ENCODE measurements around the gene PACC1.

Gene PACC1

DNA sequence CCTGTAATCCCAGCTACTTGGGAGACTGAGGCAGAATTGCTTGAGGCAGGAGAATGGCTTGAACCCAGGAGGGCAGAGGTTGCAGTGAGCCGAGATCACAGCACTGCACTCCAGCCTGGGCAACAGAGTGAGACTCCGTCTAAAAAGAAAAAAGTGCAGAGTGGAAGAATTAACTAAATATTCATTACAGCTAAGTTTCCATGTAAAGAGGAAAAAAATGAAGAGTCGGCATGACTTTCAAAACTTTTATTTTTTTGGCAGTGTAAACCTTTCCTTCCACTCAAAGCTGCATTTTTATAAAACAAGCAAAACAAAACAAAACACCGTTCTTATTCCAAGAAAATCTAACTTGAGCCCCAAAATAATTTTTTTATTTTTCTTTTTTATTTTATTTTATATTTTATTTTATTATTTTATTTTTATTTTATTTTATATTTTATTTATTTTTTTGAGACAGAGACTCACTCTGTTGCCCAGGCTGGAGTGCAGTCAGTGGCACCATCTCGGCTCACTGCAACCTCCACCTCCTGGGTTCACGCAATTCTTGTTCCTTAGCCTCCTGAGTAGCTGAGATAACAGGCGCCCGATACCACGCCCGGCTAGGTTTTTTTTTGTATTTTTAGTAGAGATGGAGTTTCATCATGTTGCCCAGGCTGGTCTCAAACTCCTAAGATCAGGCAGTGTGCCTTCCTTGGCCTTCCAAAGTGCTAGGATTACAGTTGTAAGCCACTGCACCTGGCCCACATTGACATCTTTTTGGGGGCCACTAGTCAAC is 62.9 kb downstream of the PACC1 start:
- no peak for DNase-seq
- in situ Hi-C loops (cut with HindIII; ENCODE audit: low pct_ligation_motif_present, low sequenced_read_pairs), result no loop called here
- TF ChIP-seq, protein P1, sequence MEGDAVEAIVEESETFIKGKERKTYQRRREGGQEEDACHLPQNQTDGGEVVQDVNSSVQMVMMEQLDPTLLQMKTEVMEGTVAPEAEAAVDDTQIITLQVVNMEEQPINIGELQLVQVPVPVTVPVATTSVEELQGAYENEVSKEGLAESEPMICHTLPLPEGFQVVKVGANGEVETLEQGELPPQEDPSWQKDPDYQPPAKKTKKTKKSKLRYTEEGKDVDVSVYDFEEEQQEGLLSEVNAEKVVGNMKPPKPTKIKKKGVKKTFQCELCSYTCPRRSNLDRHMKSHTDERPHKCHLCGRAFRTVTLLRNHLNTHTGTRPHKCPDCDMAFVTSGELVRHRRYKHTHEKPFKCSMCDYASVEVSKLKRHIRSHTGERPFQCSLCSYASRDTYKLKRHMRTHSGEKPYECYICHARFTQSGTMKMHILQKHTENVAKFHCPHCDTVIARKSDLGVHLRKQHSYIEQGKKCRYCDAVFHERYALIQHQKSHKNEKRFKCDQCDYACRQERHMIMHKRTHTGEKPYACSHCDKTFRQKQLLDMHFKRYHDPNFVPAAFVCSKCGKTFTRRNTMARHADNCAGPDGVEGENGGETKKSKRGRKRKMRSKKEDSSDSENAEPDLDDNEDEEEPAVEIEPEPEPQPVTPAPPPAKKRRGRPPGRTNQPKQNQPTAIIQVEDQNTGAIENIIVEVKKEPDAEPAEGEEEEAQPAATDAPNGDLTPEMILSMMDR (IDR thresholded peaks at IDR 0.05; ENCODE audit: low read depth, low read length, missing control alignments), result no peak
- Histone ChIP-seq H3K4me3 (ENCODE audit: low read depth, low read length) (no peak overlapping the region), H3K36me3 (replicated peaks) (peaks cover 6% of the 10 kb centered on the region), H3K27me3 (replicated peaks) (no peaks in the 10 kb centered on the region), H3K27ac (no peak overlapping the region)

DNA sequence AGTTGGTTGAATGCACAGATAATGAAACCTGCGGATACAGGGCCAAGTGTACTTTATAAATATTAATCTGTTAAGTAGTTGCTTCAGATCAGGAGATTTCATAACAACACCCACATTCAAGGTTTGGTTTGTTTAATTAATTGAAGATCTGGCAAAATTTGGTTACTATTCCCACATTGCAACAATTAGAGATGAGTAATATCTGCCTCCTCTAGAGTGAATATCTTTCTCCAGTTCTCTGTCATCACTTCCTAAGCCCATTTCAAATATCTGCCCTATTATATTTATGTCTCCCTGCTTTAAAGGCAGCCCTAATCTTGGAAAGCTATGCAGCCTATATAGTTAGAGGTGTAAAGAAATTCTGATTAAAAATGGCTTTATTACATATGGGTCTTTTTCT is 68.1 kb downstream of the PACC1 start:
- Histone ChIP-seq H3K36me3 (replicated peaks) (no peaks in the 10 kb centered on the region), H3K27me3 (replicated peaks) (no peaks in the 10 kb centered on the region), H3K4me3 (ENCODE audit: low read depth, low read length) (no peak overlapping the region), H3K27ac (no peak overlapping the region)
- TF ChIP-seq, protein P1 (IDR thresholded peaks at IDR 0.05; ENCODE audit: low read depth, low read length, missing control alignments), result no peak
- in situ Hi-C loops (cut with HindIII; ENCODE audit: low pct_ligation_motif_present, low sequenced_read_pairs), result no loop called here
- no peak for DNase-seq

DNA sequence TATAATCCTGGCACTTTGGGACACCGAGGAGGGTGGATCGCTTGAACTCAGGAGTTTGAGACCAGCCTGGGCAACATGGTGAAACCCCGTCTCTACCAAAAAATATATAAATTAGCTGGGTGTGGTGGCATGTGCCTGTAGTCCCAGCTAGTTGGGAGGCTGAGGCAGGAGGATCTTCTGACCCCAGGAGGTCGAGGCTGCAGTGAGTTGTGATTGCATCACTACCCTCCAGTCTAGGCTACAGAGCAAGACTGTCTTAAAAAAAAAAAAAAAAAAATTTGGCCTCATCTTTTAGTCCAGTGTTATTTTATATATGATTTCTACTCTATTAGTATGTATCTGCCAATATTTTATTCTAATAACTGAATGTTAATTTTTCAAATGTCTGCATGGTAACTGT is 69.8 kb downstream of the PACC1 start:
- H3K36me3 ChIP-seq (replicated peaks), result no peaks in the 10 kb centered on the region
- in situ Hi-C loops (cut with HindIII; ENCODE audit: low pct_ligation_motif_present, low sequenced_read_pairs), result no loop called here

DNA sequence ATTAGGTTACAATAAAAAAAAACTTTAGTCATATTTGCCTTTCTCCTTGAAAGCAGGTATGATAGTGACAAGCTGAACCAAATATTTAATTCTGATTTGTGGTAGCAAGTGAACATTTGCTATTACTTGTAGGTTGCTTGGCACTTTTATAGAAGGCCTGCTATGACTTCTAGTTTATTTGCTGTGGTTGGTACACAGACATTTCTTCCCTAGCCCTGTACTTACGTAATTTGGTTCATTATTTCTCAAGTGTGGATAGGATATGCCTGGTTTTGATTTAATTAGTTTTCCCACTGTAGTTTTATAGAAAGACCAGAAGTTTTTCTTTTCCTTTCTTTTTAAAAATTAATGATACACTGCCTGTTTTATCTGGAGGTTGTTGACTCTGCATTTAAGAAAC is 73.6 kb downstream of the PACC1 start:
- Histone ChIP-seq H3K36me3 (replicated peaks) (no peaks in the 10 kb centered on the region), H3K4me3 (ENCODE audit: low read depth, low read length) (no peak overlapping the region), H3K27me3 (replicated peaks) (no peaks in the 10 kb centered on the region), H3K27ac (no peak overlapping the region)
- no peak for DNase-seq
- TF ChIP-seq, protein P1 (IDR thresholded peaks at IDR 0.05; ENCODE audit: low read depth, low read length, missing control alignments), result no peak
- in situ Hi-C loops (cut with HindIII; ENCODE audit: low pct_ligation_motif_present, low sequenced_read_pairs), result no loop called here

More for the DNA sequence above, 69.8 kb downstream of the PACC1 start:
- Histone ChIP-seq H3K4me3 (ENCODE audit: low read depth, low read length) (no peak overlapping the region), H3K27ac (no peak overlapping the region), H3K27me3 (replicated peaks) (no peaks in the 10 kb centered on the region)
- DNase-seq, result no peak
- TF ChIP-seq, protein P1 (IDR thresholded peaks at IDR 0.05; ENCODE audit: low read depth, low read length, missing control alignments), result no peak

DNA sequence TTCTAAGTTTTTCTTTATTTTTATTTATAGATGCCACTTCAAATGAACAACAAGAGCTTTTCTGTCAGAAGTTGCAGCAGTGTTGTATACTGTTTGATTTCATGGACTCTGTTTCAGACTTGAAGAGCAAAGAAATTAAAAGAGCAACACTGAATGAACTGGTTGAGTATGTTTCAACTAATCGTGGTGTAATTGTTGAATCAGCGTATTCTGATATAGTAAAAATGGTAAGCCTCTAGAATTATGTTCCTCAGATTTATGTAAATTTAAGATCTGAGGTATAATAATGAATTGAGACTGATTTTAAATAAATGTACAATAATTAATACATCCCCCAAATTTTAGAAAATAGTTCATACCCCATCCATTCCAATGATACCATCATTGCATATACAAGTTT is 85.6 kb downstream of the PACC1 start:
- TF ChIP-seq, protein P1 (IDR thresholded peaks at IDR 0.05; ENCODE audit: low read depth, low read length, missing control alignments), result no peak
- H3K27ac ChIP-seq, result no peak overlapping the region

DNA sequence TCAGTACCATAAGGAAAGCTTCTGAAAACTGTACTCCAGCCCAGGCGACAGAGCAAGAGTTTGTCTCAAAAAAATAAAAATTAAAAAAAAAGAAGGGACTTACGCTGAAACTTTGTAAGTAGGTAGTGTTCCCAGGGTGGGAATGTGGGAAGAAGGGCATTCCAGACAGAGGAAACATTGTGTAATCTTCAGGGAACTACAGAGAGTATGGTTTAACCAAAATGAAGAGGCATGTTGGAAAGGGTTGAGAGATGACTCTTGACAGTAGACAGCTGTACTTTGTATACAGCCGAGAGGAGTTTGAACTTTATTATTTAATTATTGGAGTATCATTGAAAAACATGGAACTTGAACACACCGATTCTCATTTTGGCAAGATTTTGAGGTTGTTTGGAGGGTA is 86.4 kb downstream of the PACC1 start:
- H3K36me3 ChIP-seq (replicated peaks), result no peaks in the 10 kb centered on the region
- H3K27me3 ChIP-seq (replicated peaks), result no peaks in the 10 kb centered on the region
- TF ChIP-seq, protein P1 (IDR thresholded peaks at IDR 0.05; ENCODE audit: low read depth, low read length, missing control alignments), result no peak
- in situ Hi-C loops (cut with HindIII; ENCODE audit: low pct_ligation_motif_present, low sequenced_read_pairs), result no loop called here
- H3K4me3 ChIP-seq (ENCODE audit: low read depth, low read length), result no peak overlapping the region
- H3K27ac ChIP-seq, result no peak overlapping the region
- no peak for DNase-seq

More for the DNA sequence above, 85.6 kb downstream of the PACC1 start:
- no peaks in the 10 kb centered on the region for H3K27me3 ChIP-seq (replicated peaks)
- H3K4me3 ChIP-seq (ENCODE audit: low read depth, low read length), result no peak overlapping the region
- in situ Hi-C loops (cut with HindIII; ENCODE audit: low pct_ligation_motif_present, low sequenced_read_pairs), result no loop called here
- H3K36me3 ChIP-seq (replicated peaks), result no peaks in the 10 kb centered on the region
- DNase-seq, result no peak

Data from brain microvascular endothelial cell (primary cell).